Calu3 (cell line): Measurements from ENCODE around the gene BRSK2. TPM values are rescaled to one million over a fixed set of nuclear protein-coding genes. Genes with fewer than 3 reads are reported as not detected.

ENCODE experiments used
- BruUV-seq: library from RNA; stranded (reverse); fragments of 400-500 nt; replicated peaks from 2 replicates; lab custom pipeline; 2021; lab: Mats Ljungman, UMichigan
- CTCF ChIA-PET: fragments of 300-600 bp; sonication (Branson Sonifier 250); formaldehyde crosslinking; loops from one replicate; lab custom pipeline; 2022; ENCODE audit warnings: antibody characterized with exemption; lab: Charles Lee
- DNase-seq: peaks from one replicate; pipeline ENCODE4 v3.0.0; 2022
- H3K27ac Mint-ChIP-seq: one replicate; pipeline ENCODE4 v1.8.0; 2022; ENCODE audit warnings: mixed read lengths; ENCODE audit not compliant: unreplicated experiment
- H3K27me3 Mint-ChIP-seq: one replicate; pipeline ENCODE4 v1.8.0; 2022; ENCODE audit warnings: mixed read lengths; ENCODE audit not compliant: unreplicated experiment
- H3K36me3 Mint-ChIP-seq: one replicate; pipeline ENCODE4 v1.8.0; 2022; ENCODE audit warnings: mild to moderate bottlenecking, moderate library complexity, mixed read lengths; ENCODE audit not compliant: insufficient read depth, unreplicated experiment
- H3K4me1 Mint-ChIP-seq: one replicate; pipeline ENCODE4 v1.8.0; 2022; ENCODE audit warnings: mild to moderate bottlenecking, low read depth, mixed read lengths; ENCODE audit not compliant: unreplicated experiment
- H3K4me3 Mint-ChIP-seq: one replicate; pipeline ENCODE4 v1.8.0; 2022; ENCODE audit warnings: mild to moderate bottlenecking, low read depth, moderate library complexity, mixed read lengths; ENCODE audit not compliant: unreplicated experiment
- H3K9me3 Mint-ChIP-seq: one replicate; pipeline ENCODE4 v1.8.0; 2022; ENCODE audit warnings: low read depth, mixed read lengths; ENCODE audit not compliant: unreplicated experiment
- CTCF ChIP-seq: fragments of 200-600 bp; IDR thresholded peaks from one replicate; pipeline ENCODE4 v1.8.0; 2022; ENCODE audit warnings: antibody characterized with exemption; ENCODE audit not compliant: unreplicated experiment
- intact Hi-C: fragments of 100-400 bp; cut with micrococcal nuclease; formaldehyde crosslinking; loops from one replicate; pipeline ENCODE4 v1.10.0; 2022; ENCODE audit not compliant: unreplicated experiment
- total RNA-seq: library from RNA; stranded (reverse); gene quantifications from 2 replicates; pipeline ENCODE4 v1.2.3, GENCODE V29; 2022

Gene BRSK2
- total RNA-seq, 1 experiment from 2014 or later, result 2.6 TPM

- Mint-ChIP-seq H3K27me3 (peaks cover 75% of the 10 kb centered on the region), H3K4me3 (no peak overlapping the region), H3K27ac (no peak overlapping the region), H3K4me1 (no peaks in the 10 kb centered on the region), H3K36me3 (peaks cover 3% of the 10 kb centered on the region), H3K9me3 (no peaks in the 10 kb centered on the region)
- no peak for TF ChIP-seq CTCF
- BruUV-seq, result no TSS peak
- no peak for DNase-seq
- CTCF ChIA-PET, result interaction anchor here (0.6 to 0.7 kb wide), 2 partner anchors 44 to 281 kb away, joined by 3 read pairs; no protein-coding TSS in a partner anchor
- intact Hi-C loops, result no loop called here
These were observed 20.2 kb upstream of the BRSK2 start for GRCh38 chr11:1369371-1370005.

GRCh38 chr11:1370186-1371025 is 19.3 kb upstream of the BRSK2 start:
- DNase-seq, result no peak
- H3K4me3 Mint-ChIP-seq, result no peak overlapping the region
- no peaks in the 10 kb centered on the region for H3K9me3 Mint-ChIP-seq
- H3K27ac Mint-ChIP-seq, result no peak overlapping the region
- no peak for TF ChIP-seq CTCF
- intact Hi-C loops, result no loop called here
- CTCF ChIA-PET, result interaction anchor here (0.7 kb wide), 1 partner anchor 282 kb away, joined by 3 read pairs; no protein-coding TSS in a partner anchor
- peaks cover 3% of the 10 kb centered on the region for H3K36me3 Mint-ChIP-seq
- H3K27me3 Mint-ChIP-seq, result peaks cover 75% of the 10 kb centered on the region
- no peaks in the 10 kb centered on the region for H3K4me1 Mint-ChIP-seq
- no TSS peak for BruUV-seq

GRCh38 chr11:1371026-1371325 is 18.8 kb upstream of the BRSK2 start:
- Mint-ChIP-seq H3K27me3 (peaks cover 75% of the 10 kb centered on the region), H3K9me3 (no peaks in the 10 kb centered on the region), H3K36me3 (no peaks in the 10 kb centered on the region), H3K4me3 (no peak overlapping the region), H3K4me1 (no peaks in the 10 kb centered on the region), H3K27ac (no peak overlapping the region)
- DNase-seq, result no peak
- TF ChIP-seq CTCF, result no peak
- BruUV-seq, result no TSS peak
- CTCF ChIA-PET, result no interaction called here
- intact Hi-C loops, result no loop called here

- Mint-ChIP-seq H3K27me3 (peaks cover 78% of the 10 kb centered on the region), H3K4me3 (no peak overlapping the region), H3K9me3 (no peaks in the 10 kb centered on the region), H3K36me3 (no peaks in the 10 kb centered on the region), H3K4me1 (no peaks in the 10 kb centered on the region), H3K27ac (no peak overlapping the region)
- CTCF ChIA-PET, result no interaction called here
- TF ChIP-seq CTCF, result no peak
- BruUV-seq, result no TSS peak
- intact Hi-C loops, result no loop called here
- DNase-seq, result no peak
These were observed 18.4 kb upstream of the BRSK2 start for GRCh38 chr11:1371377-1371776.
